ENCODE results near the gene METAP2. TPM values are rescaled to one million over a fixed set of nuclear protein-coding genes. Genes with fewer than 3 reads are reported as not detected.

METAP2 gene
- total RNA-seq, 1 experiment from 2014 or later, result 122 TPM

DNA sequence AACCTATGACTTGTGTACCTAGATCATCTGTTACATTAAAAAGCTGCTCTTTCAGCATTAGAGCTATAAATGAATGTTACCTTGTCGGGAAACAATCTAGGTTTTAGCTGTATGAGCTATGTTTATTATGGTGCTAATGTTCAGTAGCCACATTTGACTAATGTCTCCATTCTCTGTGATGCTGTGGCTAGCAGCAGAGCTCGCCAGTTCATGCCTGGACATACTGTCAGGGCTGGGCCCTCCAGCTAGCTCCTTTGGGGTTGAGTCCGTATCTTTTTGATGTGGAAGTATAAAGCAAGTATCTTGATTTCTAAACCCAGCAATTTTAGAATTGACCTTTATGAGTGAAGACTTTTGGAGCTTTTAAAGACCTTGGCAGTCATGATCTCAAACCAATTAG, 41.2 kb downstream of the METAP2 start:
- Histone ChIP-seq H3K4me3 (no peak overlapping the region), H3K27ac (no peak overlapping the region), H3K4me1 (no peaks in the 10 kb centered on the region), H3K27me3 (no peaks in the 10 kb centered on the region), H3K36me3 (peaks cover 44% of the 10 kb centered on the region), H3K9me3 (replicated peaks) (no peaks in the 10 kb centered on the region)
- DNase-seq, result no peak

- peak in 1 of 2 experiments; percentile 19 for DNase-seq
- H3K4me3 ChIP-seq, result no peak overlapping the region
- H3K27me3 ChIP-seq, result no peaks in the 10 kb centered on the region
- H3K27ac ChIP-seq, result no peak overlapping the region
- H3K36me3 ChIP-seq, result peaks cover 31% of the 10 kb centered on the region
- H3K4me1 ChIP-seq, result no peaks in the 10 kb centered on the region
- H3K9me3 ChIP-seq (replicated peaks), result no peaks in the 10 kb centered on the region
These were observed 42.8 kb downstream of the METAP2 start for GRCh38 chr12:95516757-95517156.

- H3K4me1 ChIP-seq, result no peaks in the 10 kb centered on the region
- peaks cover 26% of the 10 kb centered on the region for H3K36me3 ChIP-seq
- H3K9me3 ChIP-seq (replicated peaks), result no peaks in the 10 kb centered on the region
- H3K27ac ChIP-seq, result no peak overlapping the region
- no peaks in the 10 kb centered on the region for H3K27me3 ChIP-seq
- DNase-seq, result no peak
- H3K4me3 ChIP-seq, result no peak overlapping the region
These were observed 43.3 kb downstream of the METAP2 start for GRCh38 chr12:95517246-95517645.

DNA sequence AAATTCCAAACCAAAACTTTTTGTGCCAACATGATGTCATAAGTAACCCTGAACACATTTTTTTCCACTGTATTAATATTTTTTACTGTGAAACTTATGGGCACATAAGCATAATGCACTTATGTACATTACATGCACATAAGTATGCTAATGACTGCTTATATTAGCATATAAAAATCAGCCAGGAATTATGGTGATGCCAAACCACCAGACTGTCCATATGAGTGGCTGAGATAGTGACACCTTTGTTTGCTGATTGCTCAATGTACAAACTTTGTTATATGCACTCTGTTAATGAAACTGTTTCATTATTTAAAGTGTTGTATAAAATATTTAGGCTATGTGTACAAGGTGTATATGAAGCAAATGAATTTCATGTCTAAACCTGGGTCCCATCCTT, 45.0 kb downstream of the METAP2 start:
- Histone ChIP-seq H3K4me3 (no peak overlapping the region), H3K9me3 (replicated peaks) (no peaks in the 10 kb centered on the region), H3K27ac (no peak overlapping the region), H3K36me3 (peaks cover 9% of the 10 kb centered on the region; the same call in 1 of the 2 replicates), H3K4me1 (no peaks in the 10 kb centered on the region), H3K27me3 (no peaks in the 10 kb centered on the region)
- DNase-seq, result no peak

DNA sequence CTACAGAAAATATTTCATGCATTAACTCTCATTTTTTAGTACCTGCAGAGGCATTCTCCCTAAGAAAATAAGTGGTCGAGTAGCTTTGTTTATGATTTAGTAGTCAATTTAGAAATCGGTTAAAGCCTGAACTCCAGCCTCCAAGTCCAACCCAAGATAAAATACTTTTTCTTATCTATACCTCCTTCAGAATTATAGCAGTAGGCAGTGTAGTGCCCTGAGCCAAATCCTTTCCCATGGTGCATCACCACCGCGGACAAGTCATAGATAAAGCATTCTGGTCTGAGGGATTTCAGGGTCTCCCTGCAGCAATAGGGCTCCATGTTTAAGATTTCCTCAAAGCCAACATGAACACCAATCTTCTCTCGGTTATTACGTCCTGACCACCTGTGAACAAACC, 46.9 kb downstream of the METAP2 start:
- Histone ChIP-seq H3K4me1 (no peaks in the 10 kb centered on the region), H3K27me3 (no peaks in the 10 kb centered on the region), H3K36me3 (peaks cover 3% of the 10 kb centered on the region; the same call in 1 of the 2 replicates), H3K27ac (no peak overlapping the region), H3K4me3 (no peak overlapping the region), H3K9me3 (replicated peaks) (no peaks in the 10 kb centered on the region)
- DNase-seq, result no peak

- Histone ChIP-seq H3K36me3 (no peaks in the 10 kb centered on the region), H3K27me3 (no peaks in the 10 kb centered on the region), H3K4me1 (no peaks in the 10 kb centered on the region), H3K27ac (no peak overlapping the region), H3K4me3 (no peak overlapping the region), H3K9me3 (replicated peaks) (no peaks in the 10 kb centered on the region)
- DNase-seq, result peak in 1 of 2 experiments; percentile 10
These were observed 48.7 kb downstream of the METAP2 start for GRCh38 chr12:95522692-95523091.

DNA sequence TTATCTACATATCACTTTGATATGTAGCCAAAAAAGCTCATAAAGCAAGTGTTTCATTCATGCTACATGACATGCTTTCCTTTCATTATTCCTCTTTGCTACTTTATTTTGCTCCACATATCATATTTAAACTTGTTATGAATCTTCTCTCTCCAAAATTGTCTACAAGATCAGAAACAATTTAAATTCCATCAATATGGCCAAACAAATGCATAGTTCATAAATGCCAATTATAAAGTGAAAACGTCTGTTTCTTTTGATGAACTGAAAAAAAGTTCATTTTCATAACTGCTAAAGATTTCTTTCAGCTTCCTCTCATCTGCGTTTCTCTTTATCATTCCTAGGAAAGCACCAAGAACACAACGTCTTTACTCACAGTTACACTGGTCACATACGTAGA, 54.5 kb downstream of the METAP2 start:
- Histone ChIP-seq H3K27me3 (no peaks in the 10 kb centered on the region), H3K36me3 (no peaks in the 10 kb centered on the region), H3K27ac (no peak overlapping the region), H3K9me3 (replicated peaks) (no peaks in the 10 kb centered on the region), H3K4me3 (no peak overlapping the region), H3K4me1 (peaks cover 7% of the 10 kb centered on the region; the same call in 1 of the 2 replicates)
- no peak for DNase-seq

DNA sequence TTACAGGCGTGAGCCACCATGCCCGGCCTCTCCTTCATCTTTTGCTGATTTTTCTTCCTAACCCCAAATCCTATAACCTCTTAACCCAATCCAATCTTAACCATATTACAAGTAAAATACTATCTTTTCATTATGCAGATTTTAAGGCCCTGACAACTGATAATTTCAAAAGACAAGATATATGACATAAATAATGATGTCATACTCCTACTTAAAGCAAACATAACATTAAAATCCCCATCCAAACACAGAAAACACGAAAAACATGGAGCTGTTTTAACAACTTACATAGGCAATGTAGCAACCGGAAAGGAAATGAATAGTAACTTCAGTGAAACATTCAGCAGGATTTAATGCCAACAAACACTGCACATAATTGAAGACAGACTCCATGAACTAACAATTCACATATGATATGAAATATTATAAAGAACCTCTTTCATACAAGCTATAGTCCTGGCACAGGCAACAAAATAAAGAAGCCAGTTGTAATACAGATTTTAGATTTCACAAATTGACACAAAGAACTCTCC, 55.8 kb downstream of the METAP2 start:
- H3K9me3 ChIP-seq (replicated peaks), result no peaks in the 10 kb centered on the region
- peaks cover 7% of the 10 kb centered on the region; the same call in 1 of the 2 replicates for H3K4me1 ChIP-seq
- H3K27me3 ChIP-seq, result no peaks in the 10 kb centered on the region
- H3K27ac ChIP-seq, result no peak overlapping the region
- no peaks in the 10 kb centered on the region for H3K36me3 ChIP-seq
- H3K4me3 ChIP-seq, result no peak overlapping the region
- no peak for DNase-seq

- no peaks in the 10 kb centered on the region for H3K36me3 ChIP-seq
- H3K4me1 ChIP-seq, result peaks cover 7% of the 10 kb centered on the region; the same call in 1 of the 2 replicates
- H3K27ac ChIP-seq, result no peak overlapping the region
- H3K27me3 ChIP-seq, result no peaks in the 10 kb centered on the region
- peak; percentile 13 to 14 for DNase-seq
- no peak overlapping the region for H3K4me3 ChIP-seq
- no peaks in the 10 kb centered on the region for H3K9me3 ChIP-seq (replicated peaks)
These were observed 58.9 kb downstream of the METAP2 start for GRCh38 chr12:95532851-95533250.

DNA sequence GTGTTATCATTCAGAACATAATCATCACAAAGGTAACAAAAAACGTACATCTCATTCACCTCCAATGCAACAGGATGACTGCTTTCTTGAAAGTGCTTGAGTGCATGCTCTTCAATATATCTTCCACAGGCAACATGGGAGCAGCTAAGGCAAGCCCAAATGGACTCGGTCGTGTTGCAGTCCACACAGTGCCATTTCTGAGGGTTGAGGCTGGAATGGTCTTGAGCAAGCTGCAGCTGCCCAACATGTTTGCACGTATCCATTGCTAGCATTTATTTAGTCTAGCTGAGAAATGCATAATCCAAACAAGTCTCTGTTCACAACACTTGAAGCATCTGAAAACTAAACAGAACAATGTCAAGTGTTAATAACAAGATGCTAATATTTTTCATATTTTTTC, 60.0 kb downstream of the METAP2 start:
- H3K27me3 ChIP-seq, result 0 out of 2 replicates have a peak, but pooled peaks cover 3% of the 10 kb centered on the region
- peaks cover 7% of the 10 kb centered on the region; the same call in 1 of the 2 replicates for H3K4me1 ChIP-seq
- DNase-seq, result no peak
- H3K4me3 ChIP-seq, result no peak overlapping the region
- no peak overlapping the region for H3K27ac ChIP-seq
- H3K36me3 ChIP-seq, result no peaks in the 10 kb centered on the region
- no peaks in the 10 kb centered on the region for H3K9me3 ChIP-seq (replicated peaks)

- Histone ChIP-seq H3K4me3 (no peak overlapping the region), H3K4me1 (no peaks in the 10 kb centered on the region), H3K9me3 (replicated peaks) (no peaks in the 10 kb centered on the region), H3K27me3 (0 out of 2 replicates have a peak, but pooled peaks cover 3% of the 10 kb centered on the region), H3K27ac (no peak overlapping the region), H3K36me3 (no peaks in the 10 kb centered on the region)
- DNase-seq, result no peak
These were observed 64.1 kb downstream of the METAP2 start for GRCh38 chr12:95538006-95538405.

DNA sequence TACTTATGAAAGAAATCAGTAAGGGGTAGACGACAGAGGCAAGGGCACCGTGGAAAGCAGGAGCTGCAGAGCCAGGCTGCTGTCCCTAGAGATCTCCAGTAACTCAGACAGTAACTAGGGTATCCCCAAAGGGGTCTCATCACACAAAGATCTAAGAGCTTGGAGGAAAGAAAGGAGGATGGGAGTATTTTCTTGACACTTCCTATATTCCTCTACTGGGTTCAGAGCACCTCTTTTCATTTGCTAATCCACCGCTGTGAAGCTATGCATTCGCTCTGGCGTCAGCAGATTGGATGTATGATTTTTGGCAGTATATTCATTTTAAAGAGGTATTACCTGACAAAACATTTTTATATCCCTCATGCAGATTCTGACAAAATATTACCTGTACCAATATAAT, 64.7 kb downstream of the METAP2 start:
- no peak overlapping the region for H3K4me3 ChIP-seq
- no peak overlapping the region for H3K27ac ChIP-seq
- no peaks in the 10 kb centered on the region for H3K36me3 ChIP-seq
- DNase-seq, result no peak
- no peaks in the 10 kb centered on the region for H3K9me3 ChIP-seq (replicated peaks)
- 0 out of 2 replicates have a peak, but pooled peaks cover 3% of the 10 kb centered on the region for H3K27me3 ChIP-seq
- no peaks in the 10 kb centered on the region for H3K4me1 ChIP-seq

- H3K4me1 ChIP-seq, result no peaks in the 10 kb centered on the region
- H3K9me3 ChIP-seq (replicated peaks), result no peaks in the 10 kb centered on the region
- H3K27me3 ChIP-seq, result 0 out of 2 replicates have a peak, but pooled peaks cover 3% of the 10 kb centered on the region
- no peak for DNase-seq
- H3K36me3 ChIP-seq, result no peaks in the 10 kb centered on the region
- H3K4me3 ChIP-seq, result no peak overlapping the region
- no peak overlapping the region for H3K27ac ChIP-seq
These were observed 67.5 kb downstream of the METAP2 start for GRCh38 chr12:95541436-95541835.

GRCh38 chr12:95543305-95543704, 69.4 kb downstream of the METAP2 start:
- Histone ChIP-seq H3K27ac (no peak overlapping the region), H3K4me1 (no peaks in the 10 kb centered on the region), H3K9me3 (replicated peaks) (no peaks in the 10 kb centered on the region), H3K4me3 (no peak overlapping the region), H3K36me3 (no peaks in the 10 kb centered on the region), H3K27me3 (no peaks in the 10 kb centered on the region)
- DNase-seq, result no peak

- no peak overlapping the region for H3K27ac ChIP-seq
- no peaks in the 10 kb centered on the region for H3K9me3 ChIP-seq (replicated peaks)
- no peaks in the 10 kb centered on the region for H3K4me1 ChIP-seq
- H3K36me3 ChIP-seq, result no peaks in the 10 kb centered on the region
- H3K27me3 ChIP-seq, result no peaks in the 10 kb centered on the region
- no peak for DNase-seq
- no peak overlapping the region for H3K4me3 ChIP-seq
These were observed 70.8 kb downstream of the METAP2 start for GRCh38 chr12:95544756-95545155.

- Histone ChIP-seq H3K27me3 (no peaks in the 10 kb centered on the region), H3K4me1 (no peaks in the 10 kb centered on the region), H3K9me3 (replicated peaks) (no peaks in the 10 kb centered on the region), H3K27ac (no peak overlapping the region), H3K36me3 (no peaks in the 10 kb centered on the region), H3K4me3 (no peak overlapping the region)
- DNase-seq, result no peak
These were observed 71.4 kb downstream of the METAP2 start for GRCh38 chr12:95545303-95545702.

Data from SJCRH30 (cell line).